PFSK-1 (cell line): ENCODE measurements around the gene RYR1.

Source experiments
- FOXP2 ChIP-seq: optimal IDR thresholded peaks from 2 replicates; pipeline ENCODE3; 2011; ENCODE audit warnings: borderline replicate concordance, control low read depth, inconsistent platforms; ENCODE audit not compliant: insufficient read depth; ENCODE audit errors: extremely low read length, extremely low read depth
- POLR2AphosphoS5 ChIP-seq: IDR thresholded peaks from 2 replicates; pipeline ENCODE4 v1.6.1; 2012; ENCODE audit warnings: low read depth, mild to moderate bottlenecking, control low read depth, low read length, moderate library complexity
- REST ChIP-seq, 2 experiments: IDR thresholded peaks; 2 replicates each; pipeline versions ENCODE4 v1.6.1 to v1.8.0; 2011 to 2012; ENCODE audit warnings: low read depth in 2 of 2, low read length in 2 of 2, control low read depth in 1 of 2, inconsistent platforms in 1 of 2, mild to moderate bottlenecking in 1 of 2, moderate library complexity in 1 of 2; ENCODE audit not compliant: insufficient read depth in 1 of 2
- SIN3A ChIP-seq: IDR thresholded peaks from 2 replicates; pipeline ENCODE4 v1.6.1; 2012; ENCODE audit warnings: mild to moderate bottlenecking, low read length, moderate library complexity, borderline replicate concordance; ENCODE audit not compliant: insufficient read depth
- TAF1 ChIP-seq: IDR thresholded peaks from 2 replicates; pipeline ENCODE4 v1.6.1; 2012; ENCODE audit warnings: low read length, control low read depth, borderline replicate concordance; ENCODE audit not compliant: insufficient read depth

The RYR1 gene

GRCh38 chr19:38544569-38545315 lies 111.3 kb downstream of the RYR1 start:
- TF ChIP-seq FOXP2, result no peak
- no peak for TF ChIP-seq SIN3A
- no peak for TF ChIP-seq POLR2AphosphoS5
- TF ChIP-seq TAF1, result no peak
- no peak for TF ChIP-seq REST (IDR thresholded peaks at IDR 0.05; ENCODE audit: insufficient read depth in 1 of 2, low read depth in 2 of 2, low read length in 2 of 2)

GRCh38 chr19:38545596-38545995 lies 112.1 kb downstream of the RYR1 start:
- TF ChIP-seq TAF1 (no peak), POLR2AphosphoS5 (no peak), REST (IDR thresholded peaks at IDR 0.05; ENCODE audit: insufficient read depth in 1 of 2, low read depth in 2 of 2, low read length in 2 of 2) (no peak), FOXP2 (no peak), SIN3A (no peak)

GRCh38 chr19:38547421-38547820 lies 113.9 kb downstream of the RYR1 start:
- TF ChIP-seq TAF1 (no peak), SIN3A (no peak), POLR2AphosphoS5 (no peak), FOXP2 (no peak), REST (IDR thresholded peaks at IDR 0.05; ENCODE audit: insufficient read depth in 1 of 2, low read depth in 2 of 2, low read length in 2 of 2) (no peak)

- TF ChIP-seq TAF1 (no peak), FOXP2 (no peak), REST (IDR thresholded peaks at IDR 0.05; ENCODE audit: insufficient read depth in 1 of 2, low read depth in 2 of 2, low read length in 2 of 2) (no peak), POLR2AphosphoS5 (no peak), SIN3A (no peak)
Measured at GRCh38 chr19:38549061-38549460, 115.6 kb downstream of the RYR1 start.
